Activated CD8-positive, alpha-beta memory T cell treated with anti-CD3 and anti-CD28 coated beads, Interleukin-2, amount 50 U/mL, for 1 hour (primary cell): ENCODE results near the gene RREB1.

Source experiments
- DNase-seq: peaks from one replicate; pipeline ENCODE4 v3.0.0-alpha.2; 2020; ENCODE audit errors: extremely low read depth

RREB1 gene

DNA sequence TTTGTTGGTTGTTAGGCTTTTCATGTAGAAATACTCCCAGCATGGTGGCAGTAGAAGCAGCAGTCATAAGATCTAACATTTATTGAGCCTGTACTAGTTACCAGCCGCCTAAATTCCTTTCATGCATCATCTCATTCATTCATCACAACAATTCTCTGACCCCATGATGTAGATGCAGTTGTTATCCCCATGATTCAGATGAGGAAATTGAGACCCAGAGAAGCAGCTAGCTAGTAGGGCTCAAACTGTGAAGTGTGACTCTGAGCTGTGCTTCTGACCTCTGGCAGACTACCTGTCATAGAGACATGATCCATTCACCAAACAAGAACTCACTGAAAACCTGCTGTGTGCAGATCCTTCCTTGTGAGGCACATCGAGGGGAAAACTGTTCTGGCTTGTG is 16.9 kb downstream of the RREB1 start:
- DNase-seq, result no peak

DNA sequence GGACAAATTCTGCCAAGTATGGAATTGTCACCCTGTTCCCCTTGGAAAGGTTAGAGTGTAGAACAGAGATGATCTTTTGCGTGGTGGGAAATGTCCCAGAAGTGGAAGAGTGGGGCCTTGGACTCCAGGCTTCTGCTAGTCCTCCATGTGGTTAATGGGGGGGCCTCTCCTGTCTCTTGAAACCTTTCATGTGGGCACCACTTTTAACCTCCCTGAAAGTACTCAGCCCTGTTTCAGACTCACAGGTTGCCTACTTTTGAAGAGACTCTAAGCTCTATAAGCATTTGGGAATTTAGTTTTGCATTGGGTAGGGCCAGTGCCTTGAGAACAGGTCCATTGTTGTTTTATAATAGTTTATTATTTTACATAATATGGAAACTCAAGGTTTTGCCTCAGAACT is 17.5 kb downstream of the RREB1 start:
- no peak for DNase-seq

DNA sequence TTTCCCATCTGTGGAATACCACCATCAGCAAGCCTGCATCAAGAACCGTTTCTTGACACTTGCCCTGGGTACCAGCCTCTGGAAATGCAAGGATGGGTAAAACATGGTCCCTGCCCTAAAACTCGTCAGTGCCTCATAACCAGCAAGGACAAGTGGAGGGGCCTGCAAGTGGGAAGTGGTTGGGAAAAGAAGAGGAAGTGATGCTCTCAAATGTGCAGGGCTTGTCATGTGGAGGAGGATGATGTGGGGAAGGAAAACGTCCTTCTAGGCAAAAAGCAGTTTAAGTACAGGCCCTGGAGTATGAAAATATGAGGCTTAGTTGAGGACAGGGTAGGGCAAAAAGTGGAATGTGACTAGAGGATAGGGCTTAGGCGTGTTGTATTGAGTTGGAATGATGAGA is 19.0 kb downstream of the RREB1 start:
- no peak for DNase-seq

DNA sequence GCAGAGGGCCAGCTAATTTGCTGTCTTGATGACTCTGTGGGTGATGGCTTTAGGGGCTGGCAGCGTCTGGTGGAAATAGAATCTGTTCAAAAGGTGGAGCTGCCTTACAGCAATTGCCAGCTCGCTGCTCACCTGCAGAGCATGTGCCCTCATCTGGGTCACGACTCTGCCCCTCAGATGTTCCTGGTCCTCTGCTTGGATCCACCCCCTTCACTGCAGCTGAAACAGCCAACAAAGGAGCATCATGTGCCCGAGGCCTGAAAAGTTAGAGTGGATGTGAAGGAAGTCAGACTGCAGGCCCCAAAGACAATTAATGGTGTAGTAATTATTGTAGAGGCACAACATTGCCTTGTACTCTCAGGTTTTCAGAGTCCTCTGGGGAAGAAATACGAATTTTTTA is 19.9 kb downstream of the RREB1 start:
- DNase-seq, result no peak

DNA sequence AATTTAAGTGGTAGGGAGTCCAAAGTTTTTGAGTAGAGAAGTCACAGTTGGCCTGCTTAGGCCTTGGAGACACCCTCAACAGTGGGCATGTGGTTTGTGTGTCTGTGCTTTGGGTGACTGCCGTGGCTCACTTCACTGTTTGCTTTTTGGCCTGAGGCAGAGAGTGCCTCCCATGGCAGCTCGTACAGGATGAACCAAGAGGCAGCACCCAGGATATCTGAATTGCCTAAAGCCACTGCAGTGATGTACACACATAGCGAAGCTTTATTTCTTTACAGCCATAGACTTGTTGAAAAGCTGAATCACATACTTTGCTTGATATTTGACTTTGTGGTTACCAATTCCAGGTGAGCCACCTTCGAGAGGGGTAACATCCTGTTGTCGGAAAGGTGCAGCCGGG is 21.6 kb downstream of the RREB1 start:
- DNase-seq, result no peak

DNA sequence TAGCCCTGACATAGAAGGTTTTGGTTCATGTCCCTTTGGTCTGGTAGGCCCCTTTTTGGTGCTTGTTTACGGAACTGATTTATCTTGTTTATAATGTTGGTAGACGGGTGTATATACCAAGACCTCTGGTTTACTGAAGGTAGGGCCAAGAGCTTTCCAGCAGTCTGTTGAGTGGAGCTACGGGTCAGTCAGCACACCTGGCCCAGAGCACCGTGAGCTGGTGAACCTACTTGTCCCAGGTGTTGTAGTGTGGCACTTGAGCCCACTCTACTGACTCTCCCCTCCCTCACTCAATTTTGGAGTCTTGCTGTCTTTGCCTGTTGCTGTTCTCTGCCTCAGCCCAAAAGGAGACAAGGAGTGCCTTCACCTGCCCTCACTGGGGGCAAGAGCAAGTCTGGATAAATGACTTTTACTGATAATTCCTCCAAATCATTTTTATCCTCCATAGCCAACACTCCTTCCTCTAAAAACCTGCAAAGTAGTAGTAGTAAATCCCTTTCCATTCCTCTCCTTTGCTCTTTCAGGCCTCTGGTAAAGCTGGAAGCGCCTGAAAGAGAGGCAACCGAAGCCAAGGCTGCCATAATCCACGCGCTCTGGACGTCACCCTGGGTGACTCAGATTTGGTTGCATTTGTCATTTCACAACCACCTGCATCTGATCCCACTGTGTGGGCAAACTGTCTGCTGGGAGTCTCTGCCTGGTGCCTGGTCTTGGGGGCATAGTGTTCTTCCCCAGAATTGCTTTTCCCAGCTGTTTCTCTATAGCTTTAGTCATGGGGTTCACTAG is 22.2 kb downstream of the RREB1 start:
- DNase-seq, result no peak

DNA sequence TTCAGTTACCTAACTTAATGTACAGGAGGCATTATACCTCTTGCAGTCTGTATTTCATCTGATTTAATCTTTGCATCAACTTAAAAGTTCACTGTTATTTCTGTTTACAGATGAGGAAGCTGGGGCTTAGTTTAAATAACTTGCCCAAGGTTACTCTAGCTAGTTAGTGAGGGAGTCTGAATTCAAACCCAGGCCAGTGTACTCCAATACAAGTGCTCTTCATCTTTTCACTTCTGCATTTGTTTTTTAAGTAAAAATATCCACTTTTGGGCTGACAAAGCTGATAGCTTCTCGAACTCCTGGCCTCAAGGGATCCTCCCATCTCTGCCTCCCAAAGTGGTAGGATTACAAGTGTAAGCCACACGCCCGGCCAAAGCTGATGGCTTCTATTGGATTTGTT is 23.6 kb downstream of the RREB1 start:
- no peak for DNase-seq

DNA sequence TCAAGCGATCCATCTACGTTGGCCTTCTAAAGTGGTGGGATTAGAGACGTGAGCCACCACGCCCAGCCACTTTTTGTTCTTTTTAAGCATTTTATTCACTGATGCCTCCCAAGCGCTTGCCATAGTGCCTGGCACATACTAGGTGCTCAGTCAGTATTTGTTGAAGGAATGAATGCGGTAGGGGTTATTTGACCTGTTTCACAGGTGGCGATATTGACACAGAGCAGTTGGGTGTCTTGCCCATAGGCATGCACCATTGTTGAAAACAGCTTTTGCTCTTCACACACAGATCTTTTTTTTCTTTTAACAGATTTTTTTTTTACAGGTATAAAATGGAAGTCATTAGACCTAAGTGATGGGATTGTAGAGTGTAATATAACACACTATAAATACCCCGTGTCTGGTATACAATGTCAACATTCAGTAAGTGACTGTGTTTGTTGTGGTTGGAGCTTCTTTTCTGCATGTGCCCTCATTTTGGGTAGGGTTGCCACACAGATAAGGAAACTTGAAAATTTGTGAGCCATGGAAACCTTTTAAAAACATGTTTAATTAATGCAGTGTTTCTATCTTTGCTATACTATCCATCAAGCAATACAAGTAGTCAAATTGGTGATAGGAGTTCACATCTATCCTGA is 24.8 kb downstream of the RREB1 start:
- DNase-seq, result no peak

DNA sequence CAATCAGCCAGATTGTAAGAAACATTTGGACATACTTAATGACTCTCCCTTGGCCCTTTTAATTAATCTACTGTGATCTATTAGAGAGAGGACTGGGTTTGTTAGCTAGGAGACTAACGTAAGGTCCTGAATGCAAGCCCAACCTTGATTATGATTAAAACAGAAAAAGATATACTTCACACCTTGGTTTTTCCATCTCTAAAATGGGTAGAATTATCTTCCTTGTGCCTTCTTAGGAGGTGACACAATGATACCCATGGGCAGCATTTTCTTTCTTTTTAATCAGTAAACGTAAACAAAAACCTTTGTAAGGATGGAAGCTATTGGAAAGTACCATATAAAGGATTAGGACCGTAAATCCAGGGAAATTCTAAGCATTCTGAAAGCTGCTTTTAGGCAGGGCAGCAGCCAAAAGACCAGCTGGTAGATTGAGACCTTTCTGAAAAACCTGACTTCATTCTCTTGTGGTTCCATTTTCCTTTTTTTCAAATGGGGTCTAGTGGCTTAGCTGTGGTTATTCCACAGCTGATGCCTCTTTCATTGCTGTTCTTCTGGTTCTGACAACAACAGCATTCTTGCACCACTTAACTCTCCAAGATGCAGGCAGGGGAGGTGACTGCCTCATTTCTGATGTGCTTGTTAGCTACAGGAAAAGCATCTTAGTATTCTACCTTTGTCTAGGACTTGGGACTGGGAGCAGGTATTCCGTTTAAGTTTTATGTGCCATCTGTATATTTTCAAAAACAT is 27.4 kb downstream of the RREB1 start:
- DNase-seq, result no peak

DNA sequence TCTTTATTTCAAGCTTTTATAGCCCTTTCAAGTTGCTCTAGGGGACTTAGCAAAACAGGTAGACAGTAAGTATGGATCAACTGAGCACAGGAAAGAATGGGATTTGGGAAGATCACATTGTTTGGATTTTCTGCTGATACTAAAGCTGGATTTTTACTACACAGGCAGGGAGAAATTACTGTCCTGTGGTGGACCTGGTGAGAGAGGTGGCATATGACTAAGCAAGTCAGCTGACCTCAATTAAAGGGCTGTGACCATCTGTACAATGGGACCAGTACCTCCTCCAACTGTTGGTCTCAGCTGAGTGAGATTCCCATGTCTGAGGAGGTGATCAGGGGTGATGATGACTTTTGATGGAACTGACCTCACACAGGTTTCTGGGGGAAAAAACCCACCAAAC is 28.0 kb downstream of the RREB1 start:
- DNase-seq, result no peak

DNA sequence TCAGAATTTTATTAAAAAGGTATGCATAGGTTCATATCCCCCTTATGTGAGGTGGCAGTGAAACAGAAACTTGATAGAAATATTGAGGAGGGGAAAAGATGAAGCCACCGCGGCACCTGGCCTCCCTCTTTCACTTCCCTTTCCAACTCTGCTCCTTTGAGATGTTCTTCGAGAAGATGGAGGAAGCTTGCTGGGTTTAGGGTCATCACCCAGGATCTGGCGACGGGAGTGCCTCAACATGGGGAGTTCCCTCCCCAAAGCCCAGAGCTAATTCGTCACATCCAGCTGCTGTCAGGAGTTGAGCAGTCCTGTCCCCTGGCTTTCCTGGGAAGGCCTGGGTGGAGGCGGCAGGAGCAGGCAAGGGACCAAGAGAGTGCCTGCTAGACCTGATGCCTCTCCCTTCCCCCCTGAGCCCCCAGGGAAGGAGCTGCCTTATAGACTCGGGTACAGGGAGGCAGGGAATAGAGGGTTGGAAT is 29.1 kb downstream of the RREB1 start:
- no peak for DNase-seq

DNA sequence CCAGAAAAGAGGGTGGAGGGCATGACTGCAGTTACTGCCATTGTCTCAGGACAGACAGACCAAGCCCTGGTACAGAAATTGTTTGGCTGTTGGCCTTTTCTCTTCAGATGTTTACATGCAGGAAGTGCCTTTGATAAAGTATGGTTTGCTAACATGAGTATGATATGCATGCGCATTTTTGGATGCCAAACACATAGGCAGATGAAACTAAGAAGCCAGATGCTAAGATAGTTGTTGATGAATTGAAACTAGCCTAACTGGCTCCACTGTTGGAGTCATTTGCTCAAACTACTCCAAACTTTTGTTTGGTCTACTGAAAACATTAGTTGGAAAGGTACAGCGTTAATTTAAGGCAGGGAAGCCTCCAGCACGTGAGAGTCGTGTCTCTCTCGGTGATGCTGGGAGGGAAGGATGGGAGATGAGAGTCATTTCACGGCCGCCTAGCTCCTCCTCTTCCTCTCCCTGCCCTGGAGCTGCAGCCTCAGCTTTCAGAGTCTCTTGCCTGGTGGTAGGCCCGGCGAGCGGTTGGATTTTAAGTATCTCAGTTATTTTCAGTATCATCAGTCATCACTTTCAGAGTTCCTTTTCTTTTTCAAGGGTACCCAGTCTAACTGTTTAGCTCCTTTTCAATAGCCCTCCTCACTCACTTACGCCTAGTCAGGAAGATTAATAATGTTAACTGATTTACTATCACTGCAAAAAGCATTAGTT is 29.7 kb downstream of the RREB1 start:
- no peak for DNase-seq

DNA sequence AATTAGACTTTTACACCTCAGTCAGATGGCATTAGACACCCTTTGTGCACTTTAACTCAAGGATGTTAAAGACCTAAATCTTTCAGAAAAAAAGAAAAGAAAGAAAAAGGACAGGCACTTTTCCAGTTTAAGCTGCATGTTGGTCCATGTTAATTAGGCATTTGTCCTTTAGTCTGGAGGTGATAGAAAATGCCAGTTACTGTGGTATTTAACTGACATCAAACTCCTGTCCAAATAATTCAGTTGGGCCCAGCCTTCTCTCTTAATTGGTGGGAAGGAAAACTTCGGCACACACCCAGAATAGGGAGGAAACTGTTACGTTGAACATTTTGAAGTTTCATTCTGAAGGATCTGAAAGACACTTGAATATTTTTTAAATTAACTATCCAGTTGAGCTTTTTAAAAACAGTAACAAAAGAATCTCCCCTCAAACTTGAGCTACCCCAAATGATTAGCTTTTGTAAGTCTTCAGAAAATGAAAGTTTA is 30.3 kb downstream of the RREB1 start:
- no peak for DNase-seq

DNA sequence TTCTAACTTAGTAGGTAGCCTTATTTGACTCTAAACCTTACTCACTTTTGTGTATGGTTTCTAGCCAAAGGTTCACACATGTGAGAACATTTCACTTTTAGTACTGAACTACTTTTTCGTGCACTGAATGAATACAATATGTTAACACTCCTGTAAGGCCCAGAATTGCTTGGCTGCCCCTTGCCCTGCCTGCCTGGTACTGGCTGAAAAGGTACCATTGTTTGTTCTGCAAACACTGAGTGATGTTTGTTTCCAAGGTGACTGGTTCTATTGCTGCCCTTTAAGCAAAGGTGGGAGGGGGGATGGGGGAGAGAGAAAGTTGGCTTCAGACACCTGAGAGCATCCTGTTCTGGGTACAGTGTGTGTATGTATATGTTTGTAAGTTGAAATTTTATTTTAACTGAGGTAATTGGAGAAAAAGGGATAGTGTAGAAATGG is 31.2 kb downstream of the RREB1 start:
- no peak for DNase-seq

DNA sequence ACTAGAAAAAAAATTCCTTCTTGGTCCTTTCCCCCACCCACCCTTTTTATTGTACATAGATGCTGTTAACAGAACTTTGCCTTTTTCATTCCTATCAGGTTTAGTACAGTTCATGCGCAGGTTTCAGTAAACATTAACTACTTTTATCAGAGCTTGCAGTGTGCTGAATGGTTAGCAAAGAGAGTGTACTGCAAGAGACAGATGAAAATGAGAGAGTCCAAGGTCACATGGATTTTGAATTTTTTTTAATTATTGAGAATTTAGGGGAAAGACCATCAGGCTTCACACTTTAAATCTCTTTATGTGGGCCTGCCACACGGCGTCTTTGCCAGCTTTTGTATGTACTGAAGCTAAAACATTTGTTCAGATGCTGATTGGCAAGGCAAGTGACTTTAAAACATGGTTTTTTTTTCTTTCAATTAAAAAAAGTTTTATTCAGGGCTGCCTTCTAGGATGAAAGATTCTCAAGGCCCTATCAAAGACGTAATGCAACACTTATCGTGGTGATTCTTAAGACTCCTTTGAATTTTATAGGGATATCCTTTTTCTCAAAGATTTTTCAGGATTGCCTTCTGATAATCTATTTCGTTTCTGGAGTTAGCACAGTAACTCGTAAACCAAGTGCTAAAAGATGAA is 32.2 kb downstream of the RREB1 start:
- DNase-seq, result no peak

DNA sequence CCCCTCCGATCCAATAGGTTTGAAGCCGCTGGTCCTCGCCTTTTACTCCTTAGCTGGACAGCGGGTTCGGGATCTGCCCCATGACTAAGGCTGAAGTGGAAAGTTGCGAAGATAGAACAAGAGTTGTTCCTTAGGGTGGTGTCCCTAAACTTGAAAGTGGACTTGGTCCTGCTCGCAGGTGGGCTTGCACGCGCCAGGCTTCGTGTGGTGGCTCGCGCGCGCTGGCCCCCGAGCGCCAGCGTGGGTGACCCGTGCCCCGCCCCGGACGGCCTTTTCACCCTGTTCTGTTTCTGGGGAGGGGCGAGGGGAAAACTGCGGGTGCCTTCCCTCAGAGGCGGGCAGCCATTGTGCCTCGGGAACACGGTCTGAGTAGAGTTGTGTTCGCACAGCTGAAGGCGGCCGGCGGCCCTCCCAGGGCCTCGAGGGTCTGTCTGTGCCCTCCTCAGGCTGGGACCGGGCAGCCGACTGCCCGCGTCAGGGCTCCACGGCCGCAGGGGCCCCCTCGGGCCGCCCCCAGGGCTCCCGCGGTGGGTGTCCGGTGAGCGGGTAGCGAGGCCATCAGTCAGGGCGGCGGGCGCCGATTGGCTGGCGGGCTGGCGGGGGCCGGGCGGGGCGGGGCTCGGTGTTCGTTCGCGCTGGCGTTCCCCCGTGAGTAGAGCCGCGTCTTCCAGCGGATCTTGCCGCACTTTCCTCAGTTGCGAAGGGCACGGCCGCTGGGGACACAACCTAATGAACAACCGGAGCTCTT is 33.0 kb downstream of the RREB1 start:
- DNase-seq, result no peak

DNA sequence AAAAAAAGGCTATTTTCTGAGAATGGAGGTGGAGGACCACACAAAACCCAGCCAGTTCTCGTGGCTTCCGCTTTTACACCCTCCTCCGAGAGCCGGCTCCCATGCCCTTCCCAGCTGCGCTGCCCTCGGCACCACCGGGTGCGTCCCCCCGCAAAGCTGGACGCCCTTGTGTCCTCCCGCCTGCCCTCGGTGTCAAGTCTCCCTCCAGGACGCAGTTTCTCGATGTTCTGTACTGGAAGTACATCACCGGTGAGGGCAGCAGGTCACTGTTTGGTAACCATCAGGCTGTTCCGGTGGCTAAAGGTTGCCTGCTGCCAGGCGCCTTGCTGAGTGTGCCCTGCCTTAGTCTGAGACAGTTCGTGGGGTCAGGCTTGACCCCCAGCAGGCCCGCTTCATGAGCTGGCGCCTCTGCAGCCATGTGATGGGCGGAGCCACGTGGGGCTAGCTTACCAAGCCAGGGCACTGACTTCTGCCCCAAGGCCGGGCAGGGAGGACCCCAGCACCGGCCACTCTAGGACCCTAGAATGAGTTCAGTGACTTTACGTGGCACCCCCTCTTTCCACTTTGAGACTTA is 34.6 kb downstream of the RREB1 start:
- DNase-seq, result no peak

DNA sequence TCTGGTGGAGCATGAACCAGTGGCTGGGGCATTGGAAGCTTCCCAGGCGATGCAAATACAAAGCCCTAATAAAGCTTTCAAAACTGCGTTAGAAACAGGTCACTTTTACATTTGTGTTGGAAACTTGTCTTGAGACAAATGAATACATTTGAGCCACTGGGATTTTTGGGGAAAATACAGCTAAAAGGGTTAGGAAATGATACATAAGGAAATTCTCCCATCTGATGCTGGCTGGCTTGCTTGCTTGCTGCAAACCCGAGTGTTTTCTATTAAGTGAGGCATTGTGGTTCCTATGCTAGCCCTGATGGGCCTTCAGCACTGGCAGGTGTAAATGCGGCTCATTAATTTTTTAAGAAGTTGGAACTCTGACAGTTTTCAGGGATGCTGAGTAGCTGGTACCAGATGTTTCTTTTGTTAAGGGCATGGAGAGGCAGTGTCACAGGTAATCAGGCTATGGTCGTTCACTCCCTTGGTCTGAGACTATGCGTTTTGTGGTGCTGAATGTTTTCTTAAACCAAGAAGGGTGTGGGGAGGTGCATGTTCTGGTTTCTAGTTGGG is 35.2 kb downstream of the RREB1 start:
- no peak for DNase-seq

DNA sequence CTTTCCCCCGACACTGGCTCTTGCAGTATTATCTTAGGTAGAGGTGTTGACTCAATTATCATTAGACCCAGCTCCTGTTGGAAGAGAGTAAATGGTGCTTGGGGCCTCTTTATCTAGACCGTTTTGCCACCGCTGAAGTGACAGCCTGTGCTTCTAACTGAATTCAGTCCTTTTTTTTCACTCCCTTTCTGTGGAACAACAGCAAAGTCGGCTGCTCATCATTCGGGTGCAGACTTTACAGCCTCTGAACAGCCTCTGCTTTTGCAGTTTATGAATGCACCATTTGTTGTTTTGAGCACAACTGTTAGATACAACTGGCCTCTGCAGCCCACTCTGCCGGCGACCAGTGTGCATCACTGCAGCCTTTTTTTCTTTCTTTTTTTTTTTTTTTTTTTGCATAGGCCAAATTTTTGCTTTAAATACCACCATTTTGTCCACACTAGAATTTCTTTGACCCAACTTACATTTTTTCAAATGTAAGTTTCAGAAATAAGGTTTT is 35.8 kb downstream of the RREB1 start:
- DNase-seq, result no peak
